ENCODE measurements around the gene C1QTNF5.

The C1QTNF5 gene

DNA sequence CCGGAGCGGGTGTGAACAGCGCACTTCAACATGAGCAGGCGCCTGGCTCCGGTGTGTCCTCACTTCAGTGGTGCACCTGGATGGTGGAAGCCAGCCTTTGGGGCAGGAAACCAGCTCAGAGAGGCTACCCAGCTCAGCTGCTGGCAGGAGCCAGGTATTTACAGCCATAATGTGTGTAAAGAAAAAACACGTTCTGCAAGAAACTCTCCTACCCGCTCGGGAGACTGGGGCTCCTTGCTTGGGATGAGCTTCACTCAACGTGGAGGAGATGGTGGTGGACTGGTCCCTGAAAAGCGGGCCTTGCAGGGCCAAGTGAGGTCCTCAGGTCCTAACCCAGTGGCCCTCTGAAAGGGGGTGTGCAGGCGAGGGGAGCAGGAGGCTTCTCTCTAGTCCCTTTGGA is 31.3 kb downstream of the C1QTNF5 start:
- no peak overlapping the region for H2AFZ ChIP-seq
- no peaks in the 10 kb centered on the region for H3K9me3 ChIP-seq (ENCODE audit: control insufficient read depth, low read length)
- H3K9ac ChIP-seq, result no peak overlapping the region
- H3K36me3 ChIP-seq (ENCODE audit: control insufficient read depth, insufficient read depth, low read length), result no peaks in the 10 kb centered on the region
- no peaks in the 10 kb centered on the region for H3K4me1 ChIP-seq
- H3K4me2 ChIP-seq (ENCODE audit: low read length), result no peak overlapping the region
- no peak overlapping the region for H3K4me3 ChIP-seq (ENCODE audit: low read depth, low read length)
- TF ChIP-seq, protein P1, sequence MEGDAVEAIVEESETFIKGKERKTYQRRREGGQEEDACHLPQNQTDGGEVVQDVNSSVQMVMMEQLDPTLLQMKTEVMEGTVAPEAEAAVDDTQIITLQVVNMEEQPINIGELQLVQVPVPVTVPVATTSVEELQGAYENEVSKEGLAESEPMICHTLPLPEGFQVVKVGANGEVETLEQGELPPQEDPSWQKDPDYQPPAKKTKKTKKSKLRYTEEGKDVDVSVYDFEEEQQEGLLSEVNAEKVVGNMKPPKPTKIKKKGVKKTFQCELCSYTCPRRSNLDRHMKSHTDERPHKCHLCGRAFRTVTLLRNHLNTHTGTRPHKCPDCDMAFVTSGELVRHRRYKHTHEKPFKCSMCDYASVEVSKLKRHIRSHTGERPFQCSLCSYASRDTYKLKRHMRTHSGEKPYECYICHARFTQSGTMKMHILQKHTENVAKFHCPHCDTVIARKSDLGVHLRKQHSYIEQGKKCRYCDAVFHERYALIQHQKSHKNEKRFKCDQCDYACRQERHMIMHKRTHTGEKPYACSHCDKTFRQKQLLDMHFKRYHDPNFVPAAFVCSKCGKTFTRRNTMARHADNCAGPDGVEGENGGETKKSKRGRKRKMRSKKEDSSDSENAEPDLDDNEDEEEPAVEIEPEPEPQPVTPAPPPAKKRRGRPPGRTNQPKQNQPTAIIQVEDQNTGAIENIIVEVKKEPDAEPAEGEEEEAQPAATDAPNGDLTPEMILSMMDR (IDR thresholded peaks at IDR 0.05), result no peak
- no peak overlapping the region for H3K27ac ChIP-seq
- no peaks in the 10 kb centered on the region for H3K79me2 ChIP-seq
- no peaks in the 10 kb centered on the region for H3K27me3 ChIP-seq (ENCODE audit: control insufficient read depth, insufficient read depth, low read length)

DNA sequence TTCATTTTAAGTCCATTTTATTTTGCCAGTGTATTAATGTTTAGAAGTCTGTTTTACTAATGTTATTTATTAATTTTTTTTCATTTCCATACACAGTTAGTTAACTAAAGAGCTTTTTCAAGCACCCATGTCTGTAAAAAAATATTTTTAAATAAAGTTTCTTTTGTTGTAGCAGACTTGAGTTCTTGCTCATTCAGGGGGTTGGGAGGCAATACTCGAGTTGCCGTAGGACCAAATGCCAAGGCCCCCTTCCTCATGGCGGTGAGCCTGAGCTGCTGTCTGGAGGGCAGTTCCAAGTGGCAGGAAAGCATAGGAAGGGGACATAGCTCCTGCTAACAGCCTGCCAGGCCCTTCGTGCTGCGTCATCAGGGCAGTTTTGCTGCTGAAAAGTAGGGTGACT is 32.7 kb downstream of the C1QTNF5 start:
- H3K9me3 ChIP-seq (ENCODE audit: control insufficient read depth, low read length), result no peaks in the 10 kb centered on the region
- no peaks in the 10 kb centered on the region for H3K4me1 ChIP-seq
- no peaks in the 10 kb centered on the region for H3K27me3 ChIP-seq (ENCODE audit: control insufficient read depth, insufficient read depth, low read length)
- no peaks in the 10 kb centered on the region for H3K36me3 ChIP-seq (ENCODE audit: control insufficient read depth, insufficient read depth, low read length)
- no peaks in the 10 kb centered on the region for H3K79me2 ChIP-seq
- no peak overlapping the region for H2AFZ ChIP-seq
- TF ChIP-seq, protein P1 (IDR thresholded peaks at IDR 0.05), result no peak
- no peak overlapping the region for H3K4me2 ChIP-seq (ENCODE audit: low read length)
- H3K4me3 ChIP-seq (ENCODE audit: low read depth, low read length), result no peak overlapping the region
- H3K9ac ChIP-seq, result no peak overlapping the region
- no peak overlapping the region for H3K27ac ChIP-seq

DNA sequence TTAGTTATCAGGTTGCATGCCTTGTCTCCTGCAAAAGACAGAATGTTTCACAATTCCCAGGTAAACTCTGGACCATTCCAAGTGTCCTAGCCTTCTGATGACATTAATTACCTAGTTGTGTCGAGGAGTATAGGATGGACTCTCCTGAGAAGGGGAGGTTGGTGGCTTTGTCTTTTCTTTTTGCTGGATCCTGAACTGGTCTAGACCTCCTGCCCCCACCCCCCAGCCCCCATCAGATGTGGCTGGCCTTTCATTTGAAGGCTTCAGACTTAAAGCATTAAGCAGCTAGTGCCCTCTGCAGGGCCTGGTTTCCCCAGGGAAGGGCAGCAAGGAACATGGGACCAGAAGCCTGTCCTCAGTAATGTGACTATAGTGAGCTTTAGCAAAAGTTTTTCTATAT is 33.5 kb downstream of the C1QTNF5 start:
- H3K4me3 ChIP-seq (ENCODE audit: low read depth, low read length), result no peak overlapping the region
- no peak overlapping the region for H3K4me2 ChIP-seq (ENCODE audit: low read length)
- no peaks in the 10 kb centered on the region for H3K36me3 ChIP-seq (ENCODE audit: control insufficient read depth, insufficient read depth, low read length)
- no peaks in the 10 kb centered on the region for H3K9me3 ChIP-seq (ENCODE audit: control insufficient read depth, low read length)
- H3K79me2 ChIP-seq, result no peaks in the 10 kb centered on the region
- no peaks in the 10 kb centered on the region for H3K27me3 ChIP-seq (ENCODE audit: control insufficient read depth, insufficient read depth, low read length)
- no peak overlapping the region for H3K27ac ChIP-seq
- H3K4me1 ChIP-seq, result no peaks in the 10 kb centered on the region
- no peak overlapping the region for H2AFZ ChIP-seq
- H3K9ac ChIP-seq, result no peak overlapping the region
- TF ChIP-seq, protein P1 (IDR thresholded peaks at IDR 0.05), result no peak

DNA sequence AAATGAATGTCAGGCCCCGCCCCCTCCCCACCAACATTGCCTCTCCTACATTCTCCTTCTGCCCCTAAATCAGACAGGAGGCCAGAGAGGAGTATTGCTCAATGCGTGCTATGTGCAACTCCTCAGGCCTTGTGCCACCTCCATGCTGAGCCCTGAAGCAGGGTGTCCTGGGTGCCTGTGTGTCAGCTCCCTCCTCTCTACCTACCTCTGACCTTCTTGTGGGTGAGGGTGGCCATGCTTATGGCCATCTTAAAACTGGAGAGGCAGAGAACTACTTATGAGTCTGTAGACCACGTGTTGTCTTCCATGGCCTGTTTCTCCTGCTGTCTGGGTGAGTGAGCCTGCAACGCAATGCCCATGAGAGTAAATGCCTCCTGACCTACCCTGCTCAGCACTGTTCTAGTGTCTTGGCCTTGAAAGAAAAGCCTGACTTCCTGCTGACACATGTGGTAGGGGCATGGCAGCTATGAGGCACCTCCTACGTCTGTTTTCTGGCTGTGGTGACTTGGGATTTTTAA is 34.3 kb downstream of the C1QTNF5 start:
- Histone ChIP-seq H3K9me3 (ENCODE audit: control insufficient read depth, low read length) (no peaks in the 10 kb centered on the region), H3K27me3 (ENCODE audit: control insufficient read depth, insufficient read depth, low read length) (no peaks in the 10 kb centered on the region), H3K79me2 (no peaks in the 10 kb centered on the region), H3K4me3 (ENCODE audit: low read depth, low read length) (no peak overlapping the region), H3K27ac (no peak overlapping the region), H3K36me3 (ENCODE audit: control insufficient read depth, insufficient read depth, low read length) (no peaks in the 10 kb centered on the region), H3K4me2 (ENCODE audit: low read length) (no peak overlapping the region), H3K9ac (no peak overlapping the region), H2AFZ (no peak overlapping the region), H3K4me1 (no peaks in the 10 kb centered on the region)
- TF ChIP-seq, protein P1 (IDR thresholded peaks at IDR 0.05), result no peak

DNA sequence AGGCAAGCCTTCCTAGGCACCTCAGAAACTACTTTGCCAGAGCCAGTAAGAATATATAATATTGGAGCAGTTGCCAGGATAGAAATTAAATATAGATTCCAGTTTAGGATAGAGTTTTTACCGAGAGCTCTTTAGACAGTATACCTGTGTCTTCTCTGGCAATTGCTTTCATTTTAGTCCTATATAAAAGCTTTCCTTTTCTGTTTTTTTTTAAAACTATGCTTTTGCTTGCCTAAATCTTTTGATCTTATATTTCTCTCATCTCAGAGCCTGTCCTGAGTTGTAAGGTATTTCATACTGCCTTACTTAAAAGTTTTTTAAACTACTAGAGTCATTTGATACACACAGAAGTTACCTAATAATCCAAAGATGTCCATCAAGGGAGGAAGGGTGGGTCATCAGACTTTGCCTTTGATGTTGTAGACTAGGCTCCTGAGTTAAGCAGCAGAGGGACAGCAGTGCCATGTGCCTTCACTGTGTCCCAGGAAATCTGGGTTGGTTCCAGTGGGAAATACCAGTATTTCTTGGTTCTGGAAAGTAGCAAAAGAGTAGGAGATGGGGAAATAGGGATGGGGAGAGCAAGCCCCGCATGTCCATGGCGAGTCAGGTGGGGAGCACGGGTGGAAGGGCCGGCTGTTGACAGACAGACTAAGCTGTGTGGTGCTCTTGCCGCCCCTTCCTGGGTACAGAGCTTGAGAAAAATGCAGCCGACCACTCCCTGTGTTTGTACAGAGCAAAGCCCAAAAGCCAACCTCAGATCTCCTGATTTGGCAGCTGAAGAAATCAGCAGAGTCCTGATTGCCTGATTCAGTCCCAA is 34.9 kb downstream of the C1QTNF5 start:
- Histone ChIP-seq H3K27me3 (ENCODE audit: control insufficient read depth, insufficient read depth, low read length) (no peaks in the 10 kb centered on the region), H3K36me3 (ENCODE audit: control insufficient read depth, insufficient read depth, low read length) (no peaks in the 10 kb centered on the region), H2AFZ (no peak overlapping the region), H3K4me1 (no peaks in the 10 kb centered on the region), H3K9ac (no peak overlapping the region), H3K4me3 (ENCODE audit: low read depth, low read length) (no peak overlapping the region), H3K4me2 (ENCODE audit: low read length) (no peak overlapping the region), H3K9me3 (ENCODE audit: control insufficient read depth, low read length) (no peaks in the 10 kb centered on the region), H3K27ac (no peak overlapping the region), H3K79me2 (no peaks in the 10 kb centered on the region)
- TF ChIP-seq, protein P1 (IDR thresholded peaks at IDR 0.05), result no peak
